ENCODE results near the gene PPP2R5E. TPM values are rescaled to one million over a fixed set of nuclear protein-coding genes. Genes with fewer than 3 reads are reported as not detected.
"Not testable (repeated sequence)": the region's sequence is repeated elsewhere in the genome, so short reads cannot be mapped to it uniquely, and the experiment has no call there.

PPP2R5E gene
- total RNA-seq: 44.0 TPM

- peak; percentile 99 for DNase-seq
Observed at GRCh38 chr14:63543000-63543825, at the start of gene PPP2R5E. TSS of gene PPP2R5E (minus strand) at chr14:63543377. CDS start at chr14:63539685, 3,692 bp downstream.

GRCh38 chr14:63583046-63583445 lies 39.9 kb upstream of the PPP2R5E start:
- DNase-seq: not testable (repeated sequence)

GRCh38 chr14:63581491-63581890 lies 38.3 kb upstream of the PPP2R5E start:
- DNase-seq: no peak

GRCh38 chr14:63578300-63578699 lies 35.1 kb upstream of the PPP2R5E start:
- DNase-seq: no peak

- no peak for DNase-seq
Observed at GRCh38 chr14:63573581-63573980, 30.4 kb upstream of the PPP2R5E start.

- no peak for DNase-seq
Observed at GRCh38 chr14:63565448-63565847, 22.3 kb upstream of the PPP2R5E start.

- DNase-seq: no peak
Observed at GRCh38 chr14:63564318-63564717, 21.1 kb upstream of the PPP2R5E start.

- DNase-seq: no peak
Observed at GRCh38 chr14:63563370-63564026, 20.3 kb upstream of the PPP2R5E start.

GRCh38 chr14:63562405-63562804 lies 19.2 kb upstream of the PPP2R5E start:
- no peak for DNase-seq

GRCh38 chr14:63555572-63555971 lies 12.4 kb upstream of the PPP2R5E start:
- no peak for DNase-seq

- no peak for DNase-seq
Observed at GRCh38 chr14:63551332-63551731, 8.2 kb upstream of the PPP2R5E start.

GRCh38 chr14:63547798-63548335 lies 4.7 kb upstream of the PPP2R5E start:
- no peak for DNase-seq

- no peak for DNase-seq
Observed at GRCh38 chr14:63545431-63545830, 2.3 kb upstream of the PPP2R5E start.

GRCh38 chr14:63544591-63545299 lies 1.6 kb upstream of the PPP2R5E start:
- DNase-seq: no peak

- DNase-seq: no peak
Observed at GRCh38 chr14:63543826-63544406, 739 bp upstream of the PPP2R5E start.

- DNase-seq: no peak
Observed at GRCh38 chr14:63542231-63542999, 762 bp downstream of the PPP2R5E start.

- DNase-seq: no peak
Observed at GRCh38 chr14:63535918-63536317, 7.3 kb downstream of the PPP2R5E start.

- DNase-seq: no peak
Observed at GRCh38 chr14:63533474-63533873, 9.7 kb downstream of the PPP2R5E start.

- DNase-seq: no peak
Observed at GRCh38 chr14:63524537-63525155, 18.5 kb downstream of the PPP2R5E start.

GRCh38 chr14:63523735-63524426 lies 19.3 kb downstream of the PPP2R5E start:
- DNase-seq: no peak
